LNCAP (cell line): ENCODE measurements around the gene PLD6.

Experiments used
- CTCF ChIP-seq: fragments of 450-650 bp; IDR thresholded peaks from 2 replicates; pipeline ENCODE4 v1.5.1; 2017; ENCODE audit warnings: mild to moderate bottlenecking

Gene PLD6

DNA sequence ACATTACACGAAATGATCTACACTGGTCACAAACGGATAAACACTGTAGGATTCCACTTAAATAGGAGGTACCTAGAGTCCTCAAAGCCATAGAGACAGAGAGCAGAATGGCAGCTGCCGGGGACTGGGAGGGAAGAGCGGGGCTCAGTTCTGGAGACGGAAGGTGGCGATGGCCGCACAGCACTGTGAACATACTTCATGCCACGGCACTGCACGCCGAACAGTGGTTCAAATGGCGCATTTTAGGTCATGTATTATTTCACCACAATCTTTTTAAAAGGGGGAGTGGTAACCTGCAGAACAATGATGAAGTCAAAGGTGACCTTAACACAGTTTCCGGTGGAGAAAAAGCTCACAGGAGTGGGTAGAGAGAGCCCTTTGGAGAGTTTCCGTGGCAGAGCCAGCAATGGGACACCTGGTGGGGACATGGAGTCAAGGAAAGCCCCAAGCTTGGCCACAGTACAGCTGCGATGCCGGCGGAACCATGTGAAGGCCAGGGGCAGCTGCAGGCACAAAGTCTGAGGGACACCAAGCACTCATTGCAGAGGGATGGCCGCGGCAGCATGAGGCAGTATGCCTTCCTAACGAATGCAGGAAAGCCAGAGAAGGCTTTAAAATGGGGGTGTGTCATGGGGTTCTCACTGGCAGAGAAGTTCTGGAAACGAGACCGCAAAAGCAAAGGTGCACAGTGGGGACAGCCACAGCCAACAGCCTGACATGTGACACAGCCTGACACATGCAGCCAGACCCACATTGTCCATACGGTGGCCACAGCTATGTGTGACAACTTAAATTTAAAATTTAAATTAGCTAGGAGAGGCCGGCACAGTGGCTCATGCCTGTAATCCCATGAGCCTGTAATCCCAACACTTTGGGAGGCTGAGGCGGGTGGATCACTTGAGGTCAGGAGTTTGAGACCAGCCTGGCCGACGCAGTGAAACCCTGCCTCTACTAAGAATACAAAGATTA, 23.6 kb upstream of the PLD6 start:
- TF ChIP-seq CTCF: no peak

DNA sequence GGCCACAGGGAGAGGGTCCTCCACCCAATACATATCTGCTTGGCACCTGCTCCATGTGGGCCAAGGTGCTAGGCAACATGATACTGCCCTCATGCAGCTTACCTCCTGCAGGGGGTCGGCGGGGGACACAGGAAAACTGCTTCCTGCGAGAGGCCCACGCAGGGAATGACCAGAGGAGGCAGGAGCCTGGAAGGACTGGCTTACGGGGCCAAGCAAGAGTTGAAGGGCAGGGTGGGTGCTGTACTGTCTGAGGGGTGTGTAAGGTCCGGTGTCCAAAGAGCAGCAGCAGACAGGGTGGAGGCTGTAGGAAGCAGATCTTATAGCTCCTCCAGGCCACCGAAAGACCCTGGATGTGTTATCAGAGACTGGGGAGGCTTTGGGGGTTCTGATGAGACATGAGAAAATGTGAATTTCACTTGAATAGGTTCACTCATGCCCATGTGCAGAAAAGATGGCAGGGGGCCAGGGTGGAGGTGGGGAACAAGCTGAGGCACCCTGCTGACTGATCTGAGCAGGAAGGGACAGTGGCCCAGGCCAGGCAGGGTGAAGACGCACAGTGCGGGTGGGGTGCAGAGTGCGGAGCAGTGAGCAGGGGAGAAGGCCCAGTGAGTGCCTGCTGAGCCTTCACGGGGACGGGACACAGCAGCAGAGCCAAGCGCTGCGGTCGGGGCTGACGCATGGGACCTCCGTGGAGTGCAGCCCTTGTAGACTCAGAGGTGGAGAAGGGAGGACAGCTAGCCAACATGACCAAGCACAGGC, 22.6 kb upstream of the PLD6 start:
- TF ChIP-seq CTCF: no peak

DNA sequence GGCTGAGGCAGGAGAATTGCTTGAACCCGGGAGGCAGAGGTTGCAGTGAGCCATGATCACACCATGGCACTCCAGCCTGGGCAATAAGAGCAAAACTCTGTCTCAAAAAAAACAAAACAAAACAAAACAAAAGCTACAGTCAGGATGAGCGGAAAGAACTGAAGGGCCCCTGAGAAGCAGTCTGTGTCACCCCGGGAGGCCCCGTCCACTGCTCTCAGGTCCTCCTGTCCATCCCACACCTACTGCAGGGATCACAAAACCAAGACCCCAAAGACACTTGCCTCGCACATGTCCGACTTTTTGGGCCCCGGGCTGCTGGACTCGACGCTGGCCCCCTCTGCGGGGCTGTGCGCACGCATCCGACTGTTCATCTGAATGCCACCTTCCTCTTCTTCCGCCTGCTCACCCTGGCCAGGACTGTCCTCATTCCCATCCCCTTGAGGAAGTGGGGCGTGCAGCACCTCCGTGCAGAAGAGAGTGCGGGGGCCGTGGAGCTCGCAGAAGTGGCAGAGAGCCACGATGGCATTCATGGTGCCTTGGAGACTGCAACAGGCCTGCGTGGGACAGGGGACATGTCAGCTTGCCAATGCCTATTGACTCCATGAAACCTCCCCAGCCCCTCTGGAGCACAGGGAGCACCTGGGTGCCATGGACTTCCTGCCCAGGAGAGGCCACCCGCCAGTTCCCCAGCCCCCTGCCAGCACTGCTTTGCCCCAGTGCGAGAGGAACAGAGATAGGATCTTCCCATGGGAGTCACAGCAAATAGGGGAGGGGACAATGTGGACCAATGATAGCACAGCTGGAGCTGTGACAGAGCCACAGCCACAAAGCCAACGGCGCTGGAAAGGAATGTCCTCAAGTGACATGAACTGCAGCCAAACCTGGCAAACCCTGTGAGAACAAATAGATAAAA, 21.7 kb upstream of the PLD6 start:
- no peak for TF ChIP-seq CTCF

GRCh38 chr17:17226451-17227265, 20.5 kb upstream of the PLD6 start:
- no peak for TF ChIP-seq CTCF

- TF ChIP-seq CTCF: no peak
These were observed 19.8 kb upstream of the PLD6 start for GRCh38 chr17:17225901-17226300.

DNA sequence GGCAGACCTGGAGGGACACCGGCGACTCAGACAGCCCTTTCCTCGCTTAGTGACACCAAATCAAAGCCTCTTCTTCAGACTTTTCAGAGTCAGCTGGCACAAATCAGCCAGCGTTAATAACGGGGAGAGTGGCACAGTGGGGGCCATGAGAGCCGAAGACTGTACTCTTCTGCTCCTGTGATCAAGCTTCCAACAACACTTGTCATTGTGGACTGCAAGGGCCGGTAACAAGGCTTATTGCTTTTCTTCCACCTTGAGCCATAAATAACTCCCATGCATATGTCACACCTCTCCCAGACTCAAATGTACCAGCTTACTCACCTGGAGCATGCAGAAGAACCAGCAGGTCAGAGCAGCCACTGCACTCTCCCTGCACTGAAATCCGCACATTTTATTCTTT, 18.0 kb upstream of the PLD6 start:
- no peak for TF ChIP-seq CTCF
